Measurements from ENCODE around the gene RAB44. TPM values are rescaled to one million over a fixed set of nuclear protein-coding genes. Genes with fewer than 3 reads are reported as not detected.

RAB44 gene
- total RNA-seq, 1 experiment from 2014 or later = not detected

- Histone ChIP-seq H3K27ac (ENCODE audit: insufficient read length, low read depth, low read length) (no peak overlapping the region), H2BK120ac (ENCODE audit: low read depth, low read length, poor library complexity, severe bottlenecking) (no peak overlapping the region), H3K23me2 (ENCODE audit: insufficient read length, low read depth, low read length, poor library complexity, severe bottlenecking) (no peaks in the 10 kb centered on the region), H3T11ph (ENCODE audit: low read length) (no peak overlapping the region), H3K9ac (ENCODE audit: extremely low read depth, insufficient read length, low read length) (no peak overlapping the region), H4K8ac (replicated peaks; ENCODE audit: insufficient read length, low read depth, low read length) (no peak overlapping the region), H4K91ac (ENCODE audit: insufficient read length, low read depth, low read length) (no peak overlapping the region), H2BK20ac (ENCODE audit: low read depth, low read length, poor library complexity, severe bottlenecking) (no peak overlapping the region), H2BK12ac (ENCODE audit: insufficient read length, low read depth, low read length) (no peak overlapping the region), H2BK15ac (ENCODE audit: low read depth, low read length) (no peak overlapping the region), H2AFZ (ENCODE audit: low read length) (no peak overlapping the region), H3K4me1 (ENCODE audit: insufficient read depth, low read length) (no peaks in the 10 kb centered on the region), H3K79me2 (ENCODE audit: insufficient read depth, low read length) (no peaks in the 10 kb centered on the region), H3K4me2 (ENCODE audit: insufficient read depth, insufficient read length, low read length) (no peak overlapping the region), H3K4ac (ENCODE audit: low read depth, low read length) (no peak overlapping the region), H3K23ac (ENCODE audit: insufficient read length, low read depth, low read length) (no peak overlapping the region), H4K20me1 (ENCODE audit: control insufficient read depth, insufficient read depth, insufficient read length) (no peaks in the 10 kb centered on the region), H3K79me1 (ENCODE audit: insufficient read depth, low read depth, low read length, poor library complexity, severe bottlenecking) (no peaks in the 10 kb centered on the region), H3K14ac (ENCODE audit: insufficient read depth, low read length) (no peak overlapping the region), H3K9me3 (ENCODE audit: control insufficient read depth, low read depth, low read length) (no peaks in the 10 kb centered on the region), H4K5ac (ENCODE audit: insufficient read length, low read depth, low read length) (no peak overlapping the region), H2BK5ac (ENCODE audit: insufficient read length, low read length) (no peak overlapping the region), H3K56ac (ENCODE audit: insufficient read length, low read depth, low read length) (no peak overlapping the region), H2AK5ac (ENCODE audit: insufficient read length, low read length) (no peak overlapping the region), H3K18ac (ENCODE audit: insufficient read length, low read depth, low read length) (no peak overlapping the region), H3K27me3 (ENCODE audit: insufficient read depth, low read length) (no peaks in the 10 kb centered on the region)
- Mint-ChIP-seq H3K4me3 (no peak overlapping the region), H3K36me3 (ENCODE audit: insufficient read depth in 1 of 3, low read depth in 3 of 3) (no peaks in the 10 kb centered on the region), H3K27me3 (ENCODE audit: low read depth) (peaks cover 6% of the 10 kb centered on the region; the same call in 1 of the 2 replicates), H3K9me3 (no peaks in the 10 kb centered on the region), H3K4me1 (peaks cover 13 to 22% of the 10 kb centered on the region in 2 experiments), H3K27ac (no peak overlapping the region; a peak in 1 of 7 replicates)
- TF ChIP-seq CTCF (conservative IDR thresholded peaks at IDR 0.05) = no peak
- WGBS (ENCODE audit: extremely low coverage, insufficient read length, low lambda C conversion rate) = no CpG with 5 or more reads among the region's 9 CpGs
- DNase-seq = no peak
Observed at GRCh38 chr6:36754582-36755434, 57.2 kb downstream of the RAB44 start.
